ENCODE measurements around the gene SOX6. TPM values are rescaled to one million over a fixed set of nuclear protein-coding genes. Genes with fewer than 3 reads are reported as not detected.

SOX6 gene
- polyA plus RNA-seq, 1 of the 3 experiments (the other 2 are of a cell fraction) = 0.03 TPM

DNA sequence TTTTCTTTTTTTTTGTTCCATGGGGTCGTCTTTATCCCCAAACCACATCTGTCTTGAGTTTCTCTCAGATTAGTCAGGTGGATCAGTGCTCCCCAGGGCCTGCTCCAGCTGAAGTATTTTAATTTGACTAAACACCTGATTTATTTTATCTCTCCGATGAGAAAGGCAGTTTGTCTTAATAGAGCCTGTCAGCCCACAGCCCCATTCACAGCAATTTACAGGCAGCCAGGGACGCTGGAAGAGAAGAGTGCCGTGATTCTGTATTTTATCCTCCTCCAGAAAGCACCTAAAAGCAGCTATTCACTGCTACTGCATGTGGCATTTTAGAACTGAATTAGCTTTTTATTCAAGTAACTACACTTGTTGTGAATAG is 164.5 kb downstream of the SOX6 start:
- no peaks in the 10 kb centered on the region for H3K9me2 ChIP-seq
- peak; percentile 13 for TF ChIP-seq CHD2 (IDR thresholded peaks at IDR 0.05; ENCODE audit: low read length, partially characterized antibody)
- TF ChIP-seq, protein P1, sequence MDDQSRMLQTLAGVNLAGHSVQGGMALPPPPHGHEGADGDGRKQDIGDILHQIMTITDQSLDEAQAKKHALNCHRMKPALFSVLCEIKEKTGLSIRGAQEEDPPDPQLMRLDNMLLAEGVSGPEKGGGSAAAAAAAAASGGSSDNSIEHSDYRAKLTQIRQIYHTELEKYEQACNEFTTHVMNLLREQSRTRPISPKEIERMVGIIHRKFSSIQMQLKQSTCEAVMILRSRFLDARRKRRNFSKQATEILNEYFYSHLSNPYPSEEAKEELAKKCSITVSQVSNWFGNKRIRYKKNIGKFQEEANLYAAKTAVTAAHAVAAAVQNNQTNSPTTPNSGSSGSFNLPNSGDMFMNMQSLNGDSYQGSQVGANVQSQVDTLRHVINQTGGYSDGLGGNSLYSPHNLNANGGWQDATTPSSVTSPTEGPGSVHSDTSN (IDR thresholded peaks at IDR 0.05) = no peak
- TF ChIP-seq MEF2A (IDR thresholded peaks at IDR 0.05; ENCODE audit: borderline replicate concordance, low read depth) = no peak
- TF ChIP-seq ELF1 (IDR thresholded peaks at IDR 0.05) = no peak
- TF ChIP-seq, protein P2, sequence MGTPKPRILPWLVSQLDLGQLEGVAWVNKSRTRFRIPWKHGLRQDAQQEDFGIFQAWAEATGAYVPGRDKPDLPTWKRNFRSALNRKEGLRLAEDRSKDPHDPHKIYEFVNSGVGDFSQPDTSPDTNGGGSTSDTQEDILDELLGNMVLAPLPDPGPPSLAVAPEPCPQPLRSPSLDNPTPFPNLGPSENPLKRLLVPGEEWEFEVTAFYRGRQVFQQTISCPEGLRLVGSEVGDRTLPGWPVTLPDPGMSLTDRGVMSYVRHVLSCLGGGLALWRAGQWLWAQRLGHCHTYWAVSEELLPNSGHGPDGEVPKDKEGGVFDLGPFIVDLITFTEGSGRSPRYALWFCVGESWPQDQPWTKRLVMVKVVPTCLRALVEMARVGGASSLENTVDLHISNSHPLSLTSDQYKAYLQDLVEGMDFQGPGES (IDR thresholded peaks at IDR 0.05; ENCODE audit: low read depth, low read length) = no peak
- TF ChIP-seq TEAD4 (IDR thresholded peaks at IDR 0.05; ENCODE audit: borderline replicate concordance, insufficient read depth) = no peak
- TF ChIP-seq, protein P3, sequence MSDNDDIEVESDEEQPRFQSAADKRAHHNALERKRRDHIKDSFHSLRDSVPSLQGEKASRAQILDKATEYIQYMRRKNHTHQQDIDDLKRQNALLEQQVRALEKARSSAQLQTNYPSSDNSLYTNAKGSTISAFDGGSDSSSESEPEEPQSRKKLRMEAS (IDR thresholded peaks at IDR 0.05; ENCODE audit: low read depth) = no peak
- peak in 1 of 2 experiments; percentile 80; a peak in 2 of 4 replicates for TF ChIP-seq EP300 (IDR thresholded peaks at IDR 0.05; ENCODE audit: borderline replicate concordance in 1 of 2, low read depth in 1 of 2, low read length in 1 of 2)
- TF ChIP-seq, protein P4, sequence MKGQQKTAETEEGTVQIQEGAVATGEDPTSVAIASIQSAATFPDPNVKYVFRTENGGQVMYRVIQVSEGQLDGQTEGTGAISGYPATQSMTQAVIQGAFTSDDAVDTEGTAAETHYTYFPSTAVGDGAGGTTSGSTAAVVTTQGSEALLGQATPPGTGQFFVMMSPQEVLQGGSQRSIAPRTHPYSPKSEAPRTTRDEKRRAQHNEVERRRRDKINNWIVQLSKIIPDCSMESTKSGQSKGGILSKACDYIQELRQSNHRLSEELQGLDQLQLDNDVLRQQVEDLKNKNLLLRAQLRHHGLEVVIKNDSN (IDR thresholded peaks at IDR 0.05; ENCODE audit: borderline replicate concordance, low read depth) = no peak
- TF ChIP-seq FOXM1 (IDR thresholded peaks at IDR 0.05; ENCODE audit: low read depth) = no peak
- TF ChIP-seq RAD21 (IDR thresholded peaks at IDR 0.05; ENCODE audit: low read length) = no peak
- no peak for TF ChIP-seq JUND (IDR thresholded peaks at IDR 0.05)
- TF ChIP-seq GABPA (IDR thresholded peaks at IDR 0.05; ENCODE audit: low read depth) = no peak
- no peak for TF ChIP-seq NFIC (IDR thresholded peaks at IDR 0.05; ENCODE audit: borderline replicate concordance)
- no peak for TF ChIP-seq SMC3 (IDR thresholded peaks at IDR 0.05; ENCODE audit: low read depth, low read length)
- TF ChIP-seq, protein P5, sequence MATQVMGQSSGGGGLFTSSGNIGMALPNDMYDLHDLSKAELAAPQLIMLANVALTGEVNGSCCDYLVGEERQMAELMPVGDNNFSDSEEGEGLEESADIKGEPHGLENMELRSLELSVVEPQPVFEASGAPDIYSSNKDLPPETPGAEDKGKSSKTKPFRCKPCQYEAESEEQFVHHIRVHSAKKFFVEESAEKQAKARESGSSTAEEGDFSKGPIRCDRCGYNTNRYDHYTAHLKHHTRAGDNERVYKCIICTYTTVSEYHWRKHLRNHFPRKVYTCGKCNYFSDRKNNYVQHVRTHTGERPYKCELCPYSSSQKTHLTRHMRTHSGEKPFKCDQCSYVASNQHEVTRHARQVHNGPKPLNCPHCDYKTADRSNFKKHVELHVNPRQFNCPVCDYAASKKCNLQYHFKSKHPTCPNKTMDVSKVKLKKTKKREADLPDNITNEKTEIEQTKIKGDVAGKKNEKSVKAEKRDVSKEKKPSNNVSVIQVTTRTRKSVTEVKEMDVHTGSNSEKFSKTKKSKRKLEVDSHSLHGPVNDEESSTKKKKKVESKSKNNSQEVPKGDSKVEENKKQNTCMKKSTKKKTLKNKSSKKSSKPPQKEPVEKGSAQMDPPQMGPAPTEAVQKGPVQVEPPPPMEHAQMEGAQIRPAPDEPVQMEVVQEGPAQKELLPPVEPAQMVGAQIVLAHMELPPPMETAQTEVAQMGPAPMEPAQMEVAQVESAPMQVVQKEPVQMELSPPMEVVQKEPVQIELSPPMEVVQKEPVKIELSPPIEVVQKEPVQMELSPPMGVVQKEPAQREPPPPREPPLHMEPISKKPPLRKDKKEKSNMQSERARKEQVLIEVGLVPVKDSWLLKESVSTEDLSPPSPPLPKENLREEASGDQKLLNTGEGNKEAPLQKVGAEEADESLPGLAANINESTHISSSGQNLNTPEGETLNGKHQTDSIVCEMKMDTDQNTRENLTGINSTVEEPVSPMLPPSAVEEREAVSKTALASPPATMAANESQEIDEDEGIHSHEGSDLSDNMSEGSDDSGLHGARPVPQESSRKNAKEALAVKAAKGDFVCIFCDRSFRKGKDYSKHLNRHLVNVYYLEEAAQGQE (IDR thresholded peaks at IDR 0.05; ENCODE audit: low read depth, low read length) = no peak
- TF ChIP-seq GATA2 (CRISPR knock-in tag; IDR thresholded peaks at IDR 0.05) = peak; percentile 86
- TF ChIP-seq RCOR1 (IDR thresholded peaks at IDR 0.05; ENCODE audit: low read length) = peak; percentile 95
- no peak overlapping the region for H3K4me3 ChIP-seq (ENCODE audit: low read depth in 2 of 2, low read length in 1 of 2)
- 14% methylated on average over 4 of the region's 4 CpGs for WGBS (ENCODE audit: low lambda C conversion rate)
- peak; percentile 47 for DNase-seq
- no peaks in the 10 kb centered on the region for H3F3A ChIP-seq (replicated peaks; ENCODE audit: insufficient read depth)
- no peaks in the 10 kb centered on the region for H3K9me3 ChIP-seq
- H3K27ac ChIP-seq (ENCODE audit: low read depth in 2 of 2, low read length in 1 of 2) = no peak overlapping the region; a peak in 1 of 4 replicates
- ChIA-PET CTCF (interaction anchor here (0.8 to 2.4 kb wide), 7 partner anchors 15 to 542 kb away, joined by 3 to 11 read pairs (median 4); no protein-coding TSS in a partner anchor), POLR2A (no interaction called here)
- H3K79me2 ChIP-seq (ENCODE audit: insufficient read depth) = no peaks in the 10 kb centered on the region
- H3K36me3 ChIP-seq (replicated peaks in 1 of 2; ENCODE audit: control insufficient read depth in 1 of 2, insufficient read depth in 2 of 2, low read length in 1 of 2) = no peaks in the 10 kb centered on the region
- no peak overlapping the region for H3K4me2 ChIP-seq
- H4K20me1 ChIP-seq (ENCODE audit: insufficient read depth) = no peaks in the 10 kb centered on the region
- no peak overlapping the region for H3K9ac ChIP-seq
- H3K4me1 ChIP-seq (ENCODE audit: control insufficient read depth in 1 of 2, insufficient read depth in 2 of 2, low read depth in 1 of 2, low read length in 1 of 2) = peaks cover 0 to 5% of the 10 kb centered on the region in 2 experiments; a peak in 2 of 4 replicates
- H3K27me3 ChIP-seq (ENCODE audit: insufficient read depth) = no peaks in the 10 kb centered on the region
- no peak overlapping the region for H2AFZ ChIP-seq (ENCODE audit: low read depth)

Measured in SK-N-SH (cell line).